ENCODE measurements around the gene PTPRN2. TPM values are rescaled to one million over a fixed set of nuclear protein-coding genes. Genes with fewer than 3 reads are reported as not detected.

The PTPRN2 gene
- total RNA-seq, 1 experiment from 2014 or later, result 1.1 TPM

GRCh38 chr7:158568974-158569857, 18.4 kb downstream of the PTPRN2 start:
- CTCF ChIA-PET, result no interaction called here
- peaks cover 10% of the 10 kb centered on the region for H3K27me3 ChIP-seq (ENCODE audit: control insufficient read depth, insufficient read depth, low read length)
- ATAC-seq (no peak), DNase-seq (ENCODE audit: low read depth, low spot score) (no peak)
- no TSS peak for BruUV-seq (replicated peaks)
- intact Hi-C loops (cut with micrococcal nuclease; ENCODE audit: unreplicated experiment), result no loop called here
- no peak overlapping the region for H3K27ac ChIP-seq (ENCODE audit: low read length)
- no peaks in the 10 kb centered on the region for H3K4me1 ChIP-seq (ENCODE audit: control insufficient read depth, insufficient read depth, low read length)
- no peaks in the 10 kb centered on the region for H3K9me3 ChIP-seq (ENCODE audit: control insufficient read depth, insufficient read depth, low read depth, low read length)
- POLR2A ChIA-PET, result no interaction called here
- in situ Hi-C loops (cut with HindIII; ENCODE audit: low pct_unique_long_range_greater_than_20kb, low sequenced_read_pairs), result no loop called here
- no peaks in the 10 kb centered on the region for H3K36me3 ChIP-seq (ENCODE audit: control insufficient read depth, insufficient read depth, low read length)
- H3K4me3 ChIP-seq (ENCODE audit: low read depth in 2 of 2, low read length in 2 of 2), result no peak overlapping the region
- TF ChIP-seq TCF7L2 (IDR thresholded peaks at IDR 0.05; ENCODE audit: low read depth, low read length), result no peak
- no peak for TF ChIP-seq POLR2AphosphoS5 (IDR thresholded peaks at IDR 0.05; ENCODE audit: low read depth, low read length)
- TF ChIP-seq CTCF (IDR thresholded peaks at IDR 0.05), result no peak
- TF ChIP-seq SIN3A (IDR thresholded peaks at IDR 0.05; ENCODE audit: borderline replicate concordance, insufficient read depth, low read depth, low read length), result no peak
- no peak for TF ChIP-seq REST (IDR thresholded peaks at IDR 0.05; ENCODE audit: insufficient read depth in 1 of 2, low read depth in 2 of 2, low read length in 1 of 2)

- Histone ChIP-seq H3K4me3 (ENCODE audit: low read depth in 2 of 2, low read length in 2 of 2) (no peak overlapping the region), H3K9me3 (ENCODE audit: control insufficient read depth, insufficient read depth, low read depth, low read length) (no peaks in the 10 kb centered on the region), H3K4me1 (ENCODE audit: control insufficient read depth, insufficient read depth, low read length) (no peaks in the 10 kb centered on the region), H3K27me3 (ENCODE audit: control insufficient read depth, insufficient read depth, low read length) (peaks cover 7% of the 10 kb centered on the region), H3K27ac (ENCODE audit: low read length) (no peak overlapping the region), H3K36me3 (ENCODE audit: control insufficient read depth, insufficient read depth, low read length) (no peaks in the 10 kb centered on the region)
- ATAC-seq, result no peak
- no TSS peak for BruUV-seq (replicated peaks)
- intact Hi-C loops (cut with micrococcal nuclease; ENCODE audit: unreplicated experiment), result no loop called here
- CTCF ChIA-PET, result no interaction called here
- TF ChIP-seq CTCF (IDR thresholded peaks at IDR 0.05), result no peak
- no peak for TF ChIP-seq REST (IDR thresholded peaks at IDR 0.05; ENCODE audit: insufficient read depth in 1 of 2, low read depth in 2 of 2, low read length in 1 of 2)
- no peak for TF ChIP-seq POLR2AphosphoS5 (IDR thresholded peaks at IDR 0.05; ENCODE audit: low read depth, low read length)
- TF ChIP-seq SIN3A (IDR thresholded peaks at IDR 0.05; ENCODE audit: borderline replicate concordance, insufficient read depth, low read depth, low read length), result no peak
- no peak for TF ChIP-seq TCF7L2 (IDR thresholded peaks at IDR 0.05; ENCODE audit: low read depth, low read length)
- POLR2A ChIA-PET, result no interaction called here
- DNase-seq (ENCODE audit: low read depth, low spot score), result no peak
- in situ Hi-C loops (cut with HindIII; ENCODE audit: low pct_unique_long_range_greater_than_20kb, low sequenced_read_pairs), result no loop called here
Measured at GRCh38 chr7:158567153-158567603, 20.4 kb downstream of the PTPRN2 start.
